ENCODE results near the gene NAALADL1. TPM values are rescaled to one million over a fixed set of nuclear protein-coding genes. Genes with fewer than 3 reads are reported as not detected.
A peak's percentile ranks its signal among the peaks of the same experiment; 100 is the strongest.

Gene NAALADL1
- total RNA-seq, 1 donor from 2014 or later: 4.3 TPM

GRCh38 chr11:65051398-65051858, 6.9 kb downstream of the NAALADL1 start:
- Mint-ChIP-seq H3K4me3 (ENCODE audit: low read depth) (no peak overlapping the region), H3K9me3 (ENCODE audit: low read depth) (no peaks in the 10 kb centered on the region), H3K27me3 (peaks cover 6% of the 10 kb centered on the region), H3K4me1 (ENCODE audit: low read depth) (no peaks in the 10 kb centered on the region), H3K27ac (no peak overlapping the region), H3K36me3 (ENCODE audit: insufficient read depth) (no peaks in the 10 kb centered on the region)
- no peak for DNase-seq (ENCODE audit: low spot score, unreplicated experiment)
- TF ChIP-seq CTCF (IDR thresholded peaks at IDR 0.05; ENCODE audit: unreplicated experiment): no peak

- H3K27me3 Mint-ChIP-seq: no peaks in the 10 kb centered on the region
- H3K4me1 Mint-ChIP-seq (ENCODE audit: low read depth): no peaks in the 10 kb centered on the region
- peaks cover 8% of the 10 kb centered on the region for H3K36me3 Mint-ChIP-seq (ENCODE audit: insufficient read depth)
- no peak for TF ChIP-seq CTCF (IDR thresholded peaks at IDR 0.05; ENCODE audit: unreplicated experiment)
- H3K9me3 Mint-ChIP-seq (ENCODE audit: low read depth): no peaks in the 10 kb centered on the region
- H3K4me3 Mint-ChIP-seq (ENCODE audit: low read depth): no peak overlapping the region
- no peak for DNase-seq (ENCODE audit: low spot score, unreplicated experiment)
- H3K27ac Mint-ChIP-seq: no peak overlapping the region
Measured at GRCh38 chr11:65047581-65048422, 10.6 kb downstream of the NAALADL1 start.

DNA sequence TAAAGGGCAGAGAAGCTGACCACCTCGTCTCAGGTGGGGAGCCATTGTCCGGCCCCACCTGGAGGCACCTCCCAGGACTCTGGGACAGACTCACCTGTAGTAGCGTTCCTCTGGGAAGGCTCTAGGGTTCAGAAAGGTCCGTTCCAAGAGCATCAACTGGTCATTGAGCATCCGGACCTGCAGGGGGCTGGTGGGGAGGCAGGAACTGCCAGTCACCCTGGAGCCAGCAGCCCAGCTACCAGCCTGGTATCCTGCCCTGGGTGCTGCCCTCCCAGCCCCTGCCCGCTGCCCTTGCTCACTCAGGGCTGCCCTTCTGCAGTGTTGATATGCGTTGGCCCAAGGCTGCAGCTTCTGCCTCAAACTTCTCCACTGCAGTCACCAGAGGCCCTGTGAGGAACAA, 12.6 kb downstream of the NAALADL1 start:
- Mint-ChIP-seq H3K4me1 (ENCODE audit: low read depth) (no peaks in the 10 kb centered on the region), H3K36me3 (ENCODE audit: insufficient read depth) (peaks cover 8% of the 10 kb centered on the region), H3K27me3 (no peaks in the 10 kb centered on the region), H3K9me3 (ENCODE audit: low read depth) (no peaks in the 10 kb centered on the region), H3K4me3 (ENCODE audit: low read depth) (no peak overlapping the region), H3K27ac (no peak overlapping the region)
- no peak for TF ChIP-seq CTCF (IDR thresholded peaks at IDR 0.05; ENCODE audit: unreplicated experiment)
- DNase-seq (ENCODE audit: low spot score, unreplicated experiment): no peak

DNA sequence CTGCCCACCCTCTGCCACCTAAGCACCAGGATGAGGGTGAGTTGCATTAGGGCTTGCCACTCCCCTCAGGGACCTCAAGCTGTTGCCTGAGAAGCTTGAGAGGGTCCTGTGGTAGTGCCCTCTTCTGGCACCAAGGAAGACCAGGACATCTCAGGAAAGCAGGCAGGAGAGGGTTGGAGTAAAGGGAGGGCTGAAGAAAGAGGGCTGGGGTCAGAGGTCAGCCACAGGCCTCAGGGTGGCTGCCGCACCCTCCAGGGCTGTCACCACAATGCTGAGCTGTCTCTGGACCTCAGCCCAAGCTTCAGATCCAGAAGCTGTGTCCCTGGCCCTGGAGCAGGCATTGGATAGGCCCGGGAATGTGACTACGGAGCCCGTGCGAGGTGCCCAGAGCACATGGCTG, 13.3 kb downstream of the NAALADL1 start:
- H3K4me3 Mint-ChIP-seq (ENCODE audit: low read depth): no peak overlapping the region
- H3K36me3 Mint-ChIP-seq (ENCODE audit: insufficient read depth): peaks cover 8% of the 10 kb centered on the region
- H3K27me3 Mint-ChIP-seq: no peaks in the 10 kb centered on the region
- H3K9me3 Mint-ChIP-seq (ENCODE audit: low read depth): no peaks in the 10 kb centered on the region
- no peak for DNase-seq (ENCODE audit: low spot score, unreplicated experiment)
- H3K4me1 Mint-ChIP-seq (ENCODE audit: low read depth): peaks cover 1% of the 10 kb centered on the region
- no peak for TF ChIP-seq CTCF (IDR thresholded peaks at IDR 0.05; ENCODE audit: unreplicated experiment)
- no peak overlapping the region for H3K27ac Mint-ChIP-seq

GRCh38 chr11:65043881-65044501, 14.4 kb downstream of the NAALADL1 start:
- no peak for TF ChIP-seq CTCF (IDR thresholded peaks at IDR 0.05; ENCODE audit: unreplicated experiment)
- H3K27me3 Mint-ChIP-seq: no peaks in the 10 kb centered on the region
- peaks cover 8% of the 10 kb centered on the region for H3K36me3 Mint-ChIP-seq (ENCODE audit: insufficient read depth)
- DNase-seq (ENCODE audit: low spot score, unreplicated experiment): no peak
- H3K27ac Mint-ChIP-seq: peak overlapping the region; percentile 80
- H3K9me3 Mint-ChIP-seq (ENCODE audit: low read depth): no peaks in the 10 kb centered on the region
- H3K4me1 Mint-ChIP-seq (ENCODE audit: low read depth): peaks cover 1% of the 10 kb centered on the region
- H3K4me3 Mint-ChIP-seq (ENCODE audit: low read depth): no peak overlapping the region

All from progenitor cell of endocrine pancreas (in vitro differentiated cells).